Measurements from ENCODE around the gene ARPC2.

The ARPC2 gene

GRCh38 chr2:218266316-218266979 is 49.5 kb downstream of the ARPC2 start:
- no peak overlapping the region for H3K9ac ChIP-seq (ENCODE audit: low read depth, low read length, poor library complexity)
- H3K14ac ChIP-seq (ENCODE audit: low read length): no peak overlapping the region
- H2BK12ac ChIP-seq (ENCODE audit: low read length): no peak overlapping the region
- WGBS, 2 donors (ENCODE audit: extremely low coverage in 2 of 2, insufficient read length in 2 of 2, insufficient replicate concordance in 1 of 2): no CpG with 5 or more reads among the region's 15 CpGs
- H3K4ac ChIP-seq (ENCODE audit: low read length): no peak overlapping the region
- no peak overlapping the region for H3K23ac ChIP-seq (ENCODE audit: low read depth, low read length, poor library complexity)
- peaks cover 7% of the 10 kb centered on the region for H3K79me1 ChIP-seq (ENCODE audit: low read depth, low read length)
- peaks cover 30 to 51% of the 10 kb centered on the region in 2 donors for H3K36me3 ChIP-seq (replicated peaks in 1 of 2; ENCODE audit: control insufficient read depth in 2 of 2, insufficient read depth in 2 of 2, low read length in 2 of 2)
- DNase-seq (ENCODE audit: low spot score): no peak
- H3K4me2 ChIP-seq (ENCODE audit: insufficient read depth, low read length, poor library complexity, severe bottlenecking): no peak overlapping the region
- H3K27ac ChIP-seq (replicated peaks; ENCODE audit: low read length): no peak overlapping the region
- peaks cover 15 to 16% of the 10 kb centered on the region in 2 donors for H3K4me1 ChIP-seq (ENCODE audit: control insufficient read depth in 2 of 2, insufficient read depth in 1 of 2, low read depth in 1 of 2, low read length in 2 of 2)
- H2AFZ ChIP-seq (ENCODE audit: low read length): no peak overlapping the region
- peaks cover 0 to 2% of the 10 kb centered on the region in 2 donors for H3K9me3 ChIP-seq (replicated peaks in 1 of 2; ENCODE audit: control insufficient read depth in 2 of 2, insufficient read depth in 1 of 2, low read depth in 1 of 2, low read length in 2 of 2)
- H2BK120ac ChIP-seq (ENCODE audit: low read depth, low read length): no peak overlapping the region
- peaks cover 0 to 2% (median 0%) of the 10 kb centered on the region in 3 experiments for H3K27me3 ChIP-seq (ENCODE audit: control insufficient read depth in 3 of 3, insufficient read depth in 3 of 3, low read depth in 1 of 3, low read length in 3 of 3)
- no peak overlapping the region for H3K4me3 ChIP-seq (ENCODE audit: low read length in 2 of 2)
- no peak overlapping the region for H2BK5ac ChIP-seq (ENCODE audit: low read length)
- no peak overlapping the region for H2AK5ac ChIP-seq (ENCODE audit: low read depth, low read length)
- no peak overlapping the region for H4K91ac ChIP-seq (ENCODE audit: low read depth, low read length, poor library complexity)
- no peak overlapping the region for H2BK15ac ChIP-seq (ENCODE audit: low read length)
- no peak overlapping the region for H4K8ac ChIP-seq (ENCODE audit: low read depth, low read length)
- H3K18ac ChIP-seq (ENCODE audit: low read length): no peak overlapping the region

DNA sequence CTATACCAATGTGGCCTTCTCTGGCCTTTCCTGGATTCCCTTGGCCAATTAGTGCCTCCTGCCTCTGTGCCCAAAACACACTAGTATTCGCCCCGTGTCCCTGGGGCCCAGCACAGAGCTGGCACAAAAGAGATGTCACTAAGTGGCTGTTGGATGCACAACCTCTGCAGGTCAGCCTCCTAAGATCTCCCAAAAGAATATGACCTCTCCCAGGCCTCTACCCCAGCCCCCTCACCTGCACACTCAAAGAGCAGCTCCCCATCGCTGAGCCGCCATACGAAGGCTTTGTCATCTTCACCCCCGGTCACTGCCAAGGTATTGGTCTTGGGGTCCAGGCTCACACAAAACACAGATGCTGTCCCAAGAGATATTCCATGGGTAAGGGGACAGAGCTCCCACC is 50.3 kb downstream of the ARPC2 start:
- Histone ChIP-seq H2AK5ac (ENCODE audit: low read depth, low read length) (no peak overlapping the region), H3K27me3 (ENCODE audit: control insufficient read depth in 3 of 3, insufficient read depth in 3 of 3, low read depth in 1 of 3, low read length in 3 of 3) (no peaks in the 10 kb centered on the region), H3K4me1 (ENCODE audit: control insufficient read depth in 2 of 2, insufficient read depth in 1 of 2, low read depth in 1 of 2, low read length in 2 of 2) (peaks cover 8 to 10% of the 10 kb centered on the region in 2 donors), H3K36me3 (replicated peaks in 1 of 2; ENCODE audit: control insufficient read depth in 2 of 2, insufficient read depth in 2 of 2, low read length in 2 of 2) (peaks cover 33 to 51% of the 10 kb centered on the region in 2 donors), H3K4me2 (ENCODE audit: insufficient read depth, low read length, poor library complexity, severe bottlenecking) (no peak overlapping the region), H3K79me1 (ENCODE audit: low read depth, low read length) (peaks cover 7% of the 10 kb centered on the region), H3K9me3 (replicated peaks in 1 of 2; ENCODE audit: control insufficient read depth in 2 of 2, insufficient read depth in 1 of 2, low read depth in 1 of 2, low read length in 2 of 2) (no peaks in the 10 kb centered on the region), H2AFZ (ENCODE audit: low read length) (no peak overlapping the region), H2BK5ac (ENCODE audit: low read length) (no peak overlapping the region), H4K91ac (ENCODE audit: low read depth, low read length, poor library complexity) (no peak overlapping the region), H3K23ac (ENCODE audit: low read depth, low read length, poor library complexity) (no peak overlapping the region), H2BK15ac (ENCODE audit: low read length) (no peak overlapping the region), H3K4me3 (ENCODE audit: low read length in 2 of 2) (no peak overlapping the region), H3K9ac (ENCODE audit: low read depth, low read length, poor library complexity) (no peak overlapping the region), H3K14ac (ENCODE audit: low read length) (no peak overlapping the region), H2BK12ac (ENCODE audit: low read length) (no peak overlapping the region), H3K27ac (replicated peaks; ENCODE audit: low read length) (no peak overlapping the region), H2BK120ac (ENCODE audit: low read depth, low read length) (no peak overlapping the region), H3K18ac (ENCODE audit: low read length) (no peak overlapping the region), H3K4ac (ENCODE audit: low read length) (no peak overlapping the region), H4K8ac (ENCODE audit: low read depth, low read length) (no peak overlapping the region)
- no CpG with 5 or more reads among the region's 6 CpGs for WGBS, 2 donors (ENCODE audit: extremely low coverage in 2 of 2, insufficient read length in 2 of 2, insufficient replicate concordance in 1 of 2)
- no peak for DNase-seq (ENCODE audit: low spot score)

GRCh38 chr2:218269900-218270720 is 53.1 kb downstream of the ARPC2 start, which contains the start of the genes AAMP and PNKD:
AAMP (minus strand) TSS chr2:218270137; CDS start chr2:218270086, 51 bp downstream.
PNKD (plus strand) TSS chr2:218270519; CDS start chr2:218270536, 17 bp downstream.
- no peaks in the 10 kb centered on the region for H3K9me3 ChIP-seq (replicated peaks in 1 of 2; ENCODE audit: control insufficient read depth in 2 of 2, insufficient read depth in 1 of 2, low read depth in 1 of 2, low read length in 2 of 2)

More at GRCh38 chr2:218269900-218270720, 53.1 kb downstream of the ARPC2 start, which contains the start of the genes AAMP and PNKD:
- Histone ChIP-seq H3K23ac (ENCODE audit: low read depth, low read length, poor library complexity) (peak within 1 kb of the TSS; percentile 49), H3K14ac (ENCODE audit: low read length) (peak within 1 kb of the TSS; percentile 86), H3K36me3 (replicated peaks in 1 of 2; ENCODE audit: control insufficient read depth in 2 of 2, insufficient read depth in 2 of 2, low read length in 2 of 2) (peaks cover 35 to 47% of the 10 kb centered on the region in 2 donors), H2BK120ac (ENCODE audit: low read depth, low read length) (no peak within 1 kb of the TSS), H2AK5ac (ENCODE audit: low read depth, low read length) (peak within 1 kb of the TSS; percentile 31), H3K4ac (ENCODE audit: low read length) (no peak within 1 kb of the TSS), H3K79me1 (ENCODE audit: low read depth, low read length) (peaks cover 8% of the 10 kb centered on the region), H3K18ac (ENCODE audit: low read length) (peak within 1 kb of the TSS; percentile 92), H3K27me3 (ENCODE audit: control insufficient read depth in 3 of 3, insufficient read depth in 3 of 3, low read depth in 1 of 3, low read length in 3 of 3) (no peaks in the 10 kb centered on the region), H2BK5ac (ENCODE audit: low read length) (no peak within 1 kb of the TSS), H4K8ac (ENCODE audit: low read depth, low read length) (no peak within 1 kb of the TSS), H2BK12ac (ENCODE audit: low read length) (no peak within 1 kb of the TSS), H3K4me3 (ENCODE audit: low read length in 2 of 2) (peak within 1 kb of the TSS; percentile 83 to 91), H3K4me1 (ENCODE audit: control insufficient read depth in 2 of 2, insufficient read depth in 1 of 2, low read depth in 1 of 2, low read length in 2 of 2) (peaks cover 8 to 10% of the 10 kb centered on the region in 2 donors), H3K9ac (ENCODE audit: low read depth, low read length, poor library complexity) (peak within 1 kb of the TSS; percentile 92), H2BK15ac (ENCODE audit: low read length) (no peak within 1 kb of the TSS), H4K91ac (ENCODE audit: low read depth, low read length, poor library complexity) (no peak within 1 kb of the TSS), H3K4me2 (ENCODE audit: insufficient read depth, low read length, poor library complexity, severe bottlenecking) (peak within 1 kb of the TSS; percentile 84), H2AFZ (ENCODE audit: low read length) (peak within 1 kb of the TSS; percentile 90), H3K27ac (replicated peaks; ENCODE audit: low read length) (peak within 1 kb of the TSS; percentile 16)
- DNase-seq (ENCODE audit: low spot score): peak; percentile 100
- no CpG with 5 or more reads among the region's 64 CpGs for WGBS, 2 donors (ENCODE audit: extremely low coverage in 2 of 2, insufficient read length in 2 of 2, insufficient replicate concordance in 1 of 2)

Measured in neuronal stem cell (in vitro differentiated cells).